ENCODE measurements around the gene MEIS2.

DNA sequence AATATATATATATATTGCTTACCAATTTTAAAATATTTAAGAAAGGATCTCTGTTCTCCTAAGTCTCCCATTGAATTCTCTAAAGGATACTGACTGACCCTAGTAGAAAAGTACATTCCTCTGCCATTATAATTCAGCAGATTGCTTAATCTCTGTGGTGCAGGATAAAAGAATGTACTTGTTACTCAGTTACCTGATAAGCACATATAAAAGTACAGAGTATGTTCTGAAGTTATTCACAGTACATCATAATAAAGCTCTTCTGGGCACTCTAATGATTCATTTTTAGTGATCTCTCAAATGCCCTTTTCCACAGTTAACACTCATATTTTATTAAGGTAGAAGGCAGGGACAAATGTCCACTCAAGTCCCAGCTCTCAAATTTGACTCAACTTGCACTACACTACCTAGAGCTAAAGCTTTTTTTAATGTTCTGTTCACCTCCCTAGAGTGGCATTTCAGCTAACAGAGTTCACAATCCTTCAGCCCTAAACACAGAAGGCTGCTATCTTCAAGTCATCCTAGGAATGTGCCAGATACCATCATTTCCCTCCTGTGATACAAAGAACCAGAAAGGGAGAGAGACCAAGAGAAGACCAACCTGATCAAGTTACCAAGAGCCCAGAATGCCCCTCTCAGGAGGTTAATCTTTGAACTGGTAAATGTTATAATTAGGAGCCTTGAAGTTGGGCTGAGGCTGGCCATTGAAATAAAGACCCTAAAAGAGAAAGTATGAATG, 53.3 kb downstream of the MEIS2 start:
- TF ChIP-seq CTCF (IDR thresholded peaks at IDR 0.05; ENCODE audit: extremely low read depth in 1 of 2, insufficient read depth in 1 of 2, low read depth in 1 of 2, low read length in 2 of 2), result no peak
- no peak for TF ChIP-seq MAX (IDR thresholded peaks at IDR 0.05; ENCODE audit: insufficient read depth, insufficient read length)
- TF ChIP-seq JUN (IDR thresholded peaks at IDR 0.05; ENCODE audit: borderline replicate concordance, insufficient read depth, insufficient read length, low read depth), result no peak
- no peak for TF ChIP-seq POLR2A (IDR thresholded peaks at IDR 0.05; ENCODE audit: low read depth, low read length)
- TF ChIP-seq EZH2 (IDR thresholded peaks at IDR 0.05; ENCODE audit: borderline replicate concordance, low read depth, low read length, severe bottlenecking), result no peak
